ENCODE results near the gene UNCX.

UNCX gene

GRCh38 chr7:1220000-1220726 lies 12.5 kb upstream of the UNCX start:
- TF ChIP-seq CTCF (conservative IDR thresholded peaks at IDR 0.05; ENCODE audit: low read depth, low read length) = no peak
- DNase-seq (ENCODE audit: low read depth) = no peak
- H3K4me3 ChIP-seq (ENCODE audit: low read depth, low read length) = no peak overlapping the region

GRCh38 chr7:1220977-1221745 lies 11.5 kb upstream of the UNCX start:
- DNase-seq (ENCODE audit: low read depth) = no peak
- no peak for TF ChIP-seq CTCF (conservative IDR thresholded peaks at IDR 0.05; ENCODE audit: low read depth, low read length)
- H3K4me3 ChIP-seq (ENCODE audit: low read depth, low read length) = no peak overlapping the region

GRCh38 chr7:1223196-1223981 lies 9.3 kb upstream of the UNCX start:
- no peak for TF ChIP-seq CTCF (conservative IDR thresholded peaks at IDR 0.05; ENCODE audit: low read depth, low read length)
- no peak for DNase-seq (ENCODE audit: low read depth)
- no peak overlapping the region for H3K4me3 ChIP-seq (ENCODE audit: low read depth, low read length)

- no peak overlapping the region for H3K4me3 ChIP-seq (ENCODE audit: low read depth, low read length)
- no peak for TF ChIP-seq CTCF (conservative IDR thresholded peaks at IDR 0.05; ENCODE audit: low read depth, low read length)
- DNase-seq (ENCODE audit: low read depth) = no peak
These were observed 8.5 kb upstream of the UNCX start for GRCh38 chr7:1224086-1224716.

GRCh38 chr7:1225030-1225429 lies 7.6 kb upstream of the UNCX start:
- no peak for DNase-seq (ENCODE audit: low read depth)
- TF ChIP-seq CTCF (conservative IDR thresholded peaks at IDR 0.05; ENCODE audit: low read depth, low read length) = no peak
- no peak overlapping the region for H3K4me3 ChIP-seq (ENCODE audit: low read depth, low read length)

GRCh38 chr7:1225441-1226185 lies 7.1 kb upstream of the UNCX start:
- peak; percentile 51 for TF ChIP-seq CTCF (conservative IDR thresholded peaks at IDR 0.05; ENCODE audit: low read depth, low read length)
- H3K4me3 ChIP-seq (ENCODE audit: low read depth, low read length) = no peak overlapping the region
- peak; percentile 19 for DNase-seq (ENCODE audit: low read depth)
